Ovary (tissue), 9 donors: ENCODE measurements around the gene PALS1. TPM values are rescaled to one million over a fixed set of nuclear protein-coding genes. Genes with fewer than 3 reads are reported as not detected.
A peak's percentile ranks its signal among the peaks of the same experiment; 100 is the strongest.

Source experiments
- DNase-seq, 5 donors: peaks; one replicate each; pipeline ENCODE4 v3.0.0-alpha.2; 2019 to 2020
- H3K27ac ChIP-seq, 2 donors: fragments of 200-600 bp; one replicate each; pipeline versions ENCODE4 v1.5.1 to v1.8.0; 2019 to 2022
- H3K27me3 ChIP-seq: fragments of 200-600 bp; one replicate; pipeline ENCODE4 v1.8.0; 2022
- H3K36me3 ChIP-seq: fragments of 200-600 bp; sonication (generic); one replicate; pipeline ENCODE4 v1.5.1; 2019
- H3K4me1 ChIP-seq: one replicate; pipeline ENCODE4 v1.8.1; 2013; ENCODE audit warnings: mild to moderate bottlenecking, moderate library complexity; ENCODE audit not compliant: insufficient read depth
- H3K4me3 ChIP-seq: fragments of 200-600 bp; sonication (generic); one replicate; pipeline ENCODE4 v1.5.1; 2017
- H3K9me3 ChIP-seq, 2 donors: fragments of 200-600 bp in 1 of 2; sonication (generic) in 1 of 2; one replicate each; pipeline versions ENCODE4 v1.5.1 to v1.8.1; 2013 to 2019; ENCODE audit warnings: mild to moderate bottlenecking in 1 of 2, moderate library complexity in 1 of 2
- EP300 ChIP-seq: sonication (generic); formaldehyde crosslinking; IDR thresholded peaks from one replicate; pipeline ENCODE4 v1.6.1; 2017; ENCODE audit warnings: antibody characterized with exemption
- POLR2A ChIP-seq: fragments of 450-650 bp; IDR thresholded peaks from one replicate; pipeline ENCODE4 v1.6.1; 2017; ENCODE audit warnings: antibody characterized with exemption, mild to moderate bottlenecking, moderate library complexity
- WGBS, 3 donors: extraction: QIAGEN DNeasy Blood & Tissue Kit in 1 of 3; methylation state at CpG; one replicate each; pipeline versions ENCODE4 v1.1.5 to v1.1.7; 2013 to 2017; 5-methylcytosine and 5-hydroxymethylcytosine counted together
- intact Hi-C, 4 donors: fragments of 100-400 bp; cut with DNase I; formaldehyde crosslinking; loops; one replicate each; pipeline versions ENCODE4 v1.11.0 to v1.15.1; 2022 to 2023
- polyA plus RNA-seq, 2 donors: library from polyadenylated mRNA; stranded (reverse); fragments of 200-250 nt in 1 of 2; fragments of 350-450 nt in 1 of 2; fragmentation: Illumina TruSeq in 1 of 2; extraction: RNeasy Lipid Tissue Mini Kit (QIAGEN cat#74804) in 1 of 2; gene quantifications; one replicate each; pipeline ENCODE4 v1.2.3, GENCODE V29; 2013 to 2014
- total RNA-seq, 7 donors: library from RNA; depleted of rRNA in 2 of 7; stranded (reverse); fragments of >200 nt in 2 of 7; fragmentation: NEBNext Ultra II Directional in 3 of 7; extraction: Animal tissue kit (Norgen Biotek cat#: 25700) in 3 of 7; gene quantifications; one replicate each; pipeline versions ENCODE4 v1.1.0 to v1.2.4, GENCODE V29; 2016 to 2023
- TF ChIP-seq, protein P1 (sequence below), 3 donors: fragments of 450-650 bp in 2 of 3; fragments of 200-600 bp in 1 of 3; IDR thresholded peaks; one replicate each; pipeline versions ENCODE4 v1.5.1 to v1.8.0; 2016 to 2022; ENCODE audit warnings: antibody characterized with exemption in 3 of 3, mild to moderate bottlenecking in 1 of 3
- donor health status: DM: no; HTN: no; CAD: no; lungs with moderate emphysema.
- donor health status: DM: no; HTN: no; CAD: no.
- donor health status: Bipolar disorder and iron deficiency.
- donor health status: DM: yes; HTN: yes; CAD: no.
- donor health status: DM: no; HTN: no; CAD: no.
- donor health status: DM: yes; HTN: yes; CAD: no.

The PALS1 gene
- total and polyA plus RNA-seq, 9 donors = 4.9 to 15.7 (median 12.2) TPM

DNA sequence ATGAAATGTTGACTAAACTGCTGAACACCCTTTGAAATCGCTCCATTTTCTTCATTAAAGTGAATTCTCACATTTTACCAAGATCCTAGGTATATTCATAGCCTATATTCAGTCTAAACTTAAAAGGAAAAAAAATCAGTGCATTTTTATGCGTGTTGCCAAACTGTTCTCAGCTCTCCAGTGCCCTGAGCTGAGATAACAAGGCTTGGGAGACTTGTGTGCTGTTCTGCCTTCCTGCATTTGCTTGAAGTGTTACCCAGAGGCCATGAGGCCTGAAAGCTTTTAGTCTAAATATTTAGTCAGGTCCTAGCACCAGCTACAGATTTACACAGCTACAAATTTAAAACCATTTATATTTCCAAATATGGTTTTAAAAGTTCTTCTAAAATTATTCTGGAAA is 8.6 kb upstream of the PALS1 start:
- H3K9me3 ChIP-seq = no peaks in the 10 kb centered on the region
- TF ChIP-seq POLR2A (no peak), EP300 (no peak)
- TF ChIP-seq, protein P1, sequence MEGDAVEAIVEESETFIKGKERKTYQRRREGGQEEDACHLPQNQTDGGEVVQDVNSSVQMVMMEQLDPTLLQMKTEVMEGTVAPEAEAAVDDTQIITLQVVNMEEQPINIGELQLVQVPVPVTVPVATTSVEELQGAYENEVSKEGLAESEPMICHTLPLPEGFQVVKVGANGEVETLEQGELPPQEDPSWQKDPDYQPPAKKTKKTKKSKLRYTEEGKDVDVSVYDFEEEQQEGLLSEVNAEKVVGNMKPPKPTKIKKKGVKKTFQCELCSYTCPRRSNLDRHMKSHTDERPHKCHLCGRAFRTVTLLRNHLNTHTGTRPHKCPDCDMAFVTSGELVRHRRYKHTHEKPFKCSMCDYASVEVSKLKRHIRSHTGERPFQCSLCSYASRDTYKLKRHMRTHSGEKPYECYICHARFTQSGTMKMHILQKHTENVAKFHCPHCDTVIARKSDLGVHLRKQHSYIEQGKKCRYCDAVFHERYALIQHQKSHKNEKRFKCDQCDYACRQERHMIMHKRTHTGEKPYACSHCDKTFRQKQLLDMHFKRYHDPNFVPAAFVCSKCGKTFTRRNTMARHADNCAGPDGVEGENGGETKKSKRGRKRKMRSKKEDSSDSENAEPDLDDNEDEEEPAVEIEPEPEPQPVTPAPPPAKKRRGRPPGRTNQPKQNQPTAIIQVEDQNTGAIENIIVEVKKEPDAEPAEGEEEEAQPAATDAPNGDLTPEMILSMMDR (IDR thresholded peaks at IDR 0.05) = no peak

GRCh38 chr14:67237591-67237990 is 3.6 kb upstream of the PALS1 start:
- H3K4me1 ChIP-seq = no peaks in the 10 kb centered on the region
- no peak overlapping the region for H3K4me3 ChIP-seq
- intact Hi-C loops = no loop called here
- 45 to 48% (median 46%) methylated on average over 1 of the region's 1 CpG for WGBS, 3 donors
- no peak for DNase-seq
- H3K9me3 ChIP-seq = no peaks in the 10 kb centered on the region
- no peaks in the 10 kb centered on the region for H3K27me3 ChIP-seq
- H3K36me3 ChIP-seq = no peaks in the 10 kb centered on the region
- TF ChIP-seq POLR2A = no peak
- TF ChIP-seq EP300 = no peak
- TF ChIP-seq, protein P1 (IDR thresholded peaks at IDR 0.05) = no peak
- no peak overlapping the region for H3K27ac ChIP-seq

More for the DNA sequence above, 8.6 kb upstream of the PALS1 start:
- no peaks in the 10 kb centered on the region for H3K4me1 ChIP-seq
- H3K4me3 ChIP-seq = no peak overlapping the region
- H3K36me3 ChIP-seq = no peaks in the 10 kb centered on the region
- H3K27me3 ChIP-seq = no peaks in the 10 kb centered on the region
- intact Hi-C loops = no loop called here
- H3K27ac ChIP-seq = no peak overlapping the region
- 51 to 65% (median 55%) methylated on average over 2 of the region's 2 CpGs for WGBS, 3 donors
- no peak for DNase-seq

- Histone ChIP-seq H3K27ac (no peak overlapping the region), H3K9me3 (no peaks in the 10 kb centered on the region), H3K36me3 (no peaks in the 10 kb centered on the region), H3K4me3 (no peak overlapping the region), H3K4me1 (no peaks in the 10 kb centered on the region), H3K27me3 (no peaks in the 10 kb centered on the region)
- intact Hi-C loops = no loop called here
- WGBS, 3 donors = 89 to 91% (median 90%) methylated on average over 14 of the region's 14 CpGs
- peak in 1 of 5 donors; percentile 21 for DNase-seq
- no peak for TF ChIP-seq POLR2A
- TF ChIP-seq EP300 = no peak
- TF ChIP-seq, protein P1 (IDR thresholded peaks at IDR 0.05) = no peak
Measured at GRCh38 chr14:67239582-67239981, 1.7 kb upstream of the PALS1 start.

- H3K4me3 ChIP-seq = peak overlapping the region; percentile 76
- intact Hi-C loops = no loop called here
- peak in 4 of 5 donors; percentile 30 to 58 (median 44) for DNase-seq
- H3K9me3 ChIP-seq = no peaks in the 10 kb centered on the region
- 6 to 10% (median 10%) methylated on average over 23 of the region's 23 CpGs for WGBS, 3 donors
- H3K36me3 ChIP-seq = no peaks in the 10 kb centered on the region
- TF ChIP-seq, protein P1 (IDR thresholded peaks at IDR 0.05) = no peak
- TF ChIP-seq EP300 = no peak
- peak overlapping the region in 1 of 2 donors; percentile 95 for H3K27ac ChIP-seq
- no peaks in the 10 kb centered on the region for H3K27me3 ChIP-seq
- no peaks in the 10 kb centered on the region for H3K4me1 ChIP-seq
Measured at GRCh38 chr14:67240168-67240932, 885 bp upstream of the PALS1 start.
